HG03571 (cell line): ENCODE data around the gene STUB1.
"Not testable (repeated sequence)": the region's sequence is repeated elsewhere in the genome, so short reads cannot be mapped to it uniquely, and the experiment has no call there.

Experiments used
- ATAC-seq: cut with Tn5 transposase; IDR thresholded peaks from one replicate; pipeline ENCODE4 v1.9.1; 2021; ENCODE audit not compliant: unreplicated experiment

The STUB1 gene

GRCh38 chr16:710500-711075, 30.4 kb downstream of the STUB1 start:
- no peak for ATAC-seq

GRCh38 chr16:711084-711483, 30.9 kb downstream of the STUB1 start:
- no peak for ATAC-seq

- no peak for ATAC-seq
These were observed 31.5 kb downstream of the STUB1 start for GRCh38 chr16:711548-712320.

GRCh38 chr16:712740-713250, 32.6 kb downstream of the STUB1 start:
- not testable (repeated sequence) for ATAC-seq

GRCh38 chr16:714079-714478, 33.9 kb downstream of the STUB1 start:
- ATAC-seq = no peak

- peak; percentile 68 for ATAC-seq
These were observed 34.6 kb downstream of the STUB1 start, which contains the start of gene METRN for GRCh38 chr16:714558-715476. METRN (plus strand) TSS chr16:715118; CDS start chr16:715290, 172 bp downstream.

- no peak for ATAC-seq
These were observed 35.4 kb downstream of the STUB1 start for GRCh38 chr16:715477-716199.

GRCh38 chr16:716200-716568, 36.0 kb downstream of the STUB1 start:
- no peak for ATAC-seq

- ATAC-seq = no peak
These were observed 36.6 kb downstream of the STUB1 start for GRCh38 chr16:716768-717325.

GRCh38 chr16:717450-718245, 37.4 kb downstream of the STUB1 start:
- ATAC-seq = no peak

GRCh38 chr16:718389-718788, 38.2 kb downstream of the STUB1 start:
- no peak for ATAC-seq

GRCh38 chr16:718922-719321, 38.7 kb downstream of the STUB1 start:
- no peak for ATAC-seq

GRCh38 chr16:719815-720446, 39.7 kb downstream of the STUB1 start:
- ATAC-seq = no peak

GRCh38 chr16:720447-720989, 40.3 kb downstream of the STUB1 start:
- peak; percentile 9 for ATAC-seq

GRCh38 chr16:720990-721764, 41.0 kb downstream of the STUB1 start, which contains the start of gene ANTKMT:
ANTKMT (plus strand) TSS chr16:721146; CDS start chr16:721275, 129 bp downstream.
- peak; percentile 58 for ATAC-seq

GRCh38 chr16:721765-722540, 41.7 kb downstream of the STUB1 start:
- ATAC-seq = no peak
